Astrocyte (in vitro differentiated cells and primary cell): ENCODE results near the gene LIF. TPM values are rescaled to one million over a fixed set of nuclear protein-coding genes. Genes with fewer than 3 reads are reported as not detected.

Experiments
- DNase-seq: peaks from one replicate; pipeline ENCODE4 v3.0.0-alpha.2; 2010; ENCODE audit warnings: low read depth
- FAIRE-seq: peaks from 2 replicates; lab custom pipeline; 2011; peaks lifted over from hg19 to GRCh38; lab: Jason Lieb, UNC
- H2AFZ ChIP-seq: 2 replicates; pipeline ENCODE4 v1.6.0; 2012; ENCODE audit warnings: low read depth, low read length, inconsistent platforms
- H3K27ac ChIP-seq: 2 replicates; pipeline ENCODE4 v1.5.1; 2011; ENCODE audit warnings: low read depth, low read length, inconsistent platforms
- H3K27me3 ChIP-seq: 2 replicates; pipeline ENCODE4 v1.6.0; 2011; ENCODE audit warnings: low read length, inconsistent platforms; ENCODE audit not compliant: insufficient read depth
- H3K36me3 ChIP-seq: 2 replicates; pipeline ENCODE4 v1.5.1; 2011; ENCODE audit warnings: low read length, inconsistent platforms; ENCODE audit not compliant: insufficient read depth
- H3K4me1 ChIP-seq: 2 replicates; pipeline ENCODE4 v1.5.1; 2011; ENCODE audit warnings: low read length, inconsistent platforms; ENCODE audit not compliant: insufficient read depth
- H3K4me2 ChIP-seq: 2 replicates; pipeline ENCODE4 v1.6.0; 2012; ENCODE audit warnings: low read length, inconsistent platforms
- H3K4me3 ChIP-seq: 2 replicates; pipeline ENCODE4 v1.5.1; 2011; ENCODE audit warnings: low read depth, mild to moderate bottlenecking, low read length, inconsistent platforms; ENCODE audit not compliant: insufficient read depth
- H3K79me2 ChIP-seq: 2 replicates; pipeline ENCODE4 v1.6.0; 2012; ENCODE audit warnings: mild to moderate bottlenecking, low read length, inconsistent platforms; ENCODE audit not compliant: insufficient read depth
- H3K9ac ChIP-seq: 2 replicates; pipeline ENCODE4 v1.6.0; 2012; ENCODE audit warnings: mild to moderate bottlenecking, low read length, inconsistent platforms
- H3K9me3 ChIP-seq: 2 replicates; pipeline ENCODE4 v1.5.1; 2012; ENCODE audit warnings: low read depth, mild to moderate bottlenecking, low read length, inconsistent platforms; ENCODE audit not compliant: insufficient read depth
- H4K20me1 ChIP-seq: 2 replicates; pipeline ENCODE4 v1.6.0; 2012; ENCODE audit warnings: low read length, inconsistent platforms; ENCODE audit not compliant: insufficient read depth
- H3K27ac Mint-ChIP-seq: one replicate; pipeline ENCODE4 v1.8.0; 2021; ENCODE audit warnings: mild to moderate bottlenecking, mixed read lengths; ENCODE audit not compliant: unreplicated experiment
- H3K27me3 Mint-ChIP-seq: one replicate; pipeline ENCODE4 v1.8.0; 2021; ENCODE audit warnings: low read depth, mixed read lengths; ENCODE audit not compliant: unreplicated experiment
- H3K36me3 Mint-ChIP-seq: one replicate; pipeline ENCODE4 v1.8.0; 2021; ENCODE audit warnings: low read depth, mixed read lengths; ENCODE audit not compliant: unreplicated experiment
- H3K4me1 Mint-ChIP-seq: one replicate; pipeline ENCODE4 v1.8.0; 2021; ENCODE audit warnings: low read depth, mixed read lengths; ENCODE audit not compliant: unreplicated experiment
- H3K4me3 Mint-ChIP-seq: one replicate; pipeline ENCODE4 v1.8.0; 2021; ENCODE audit warnings: mild to moderate bottlenecking, moderate library complexity, mixed read lengths; ENCODE audit not compliant: unreplicated experiment
- H3K9me3 Mint-ChIP-seq: one replicate; pipeline ENCODE4 v1.8.0; 2021; ENCODE audit warnings: mild to moderate bottlenecking, mixed read lengths; ENCODE audit not compliant: unreplicated experiment
- CTCF ChIP-seq: IDR thresholded peaks from 2 replicates; pipeline ENCODE4 v1.5.1; 2011; ENCODE audit warnings: low read depth, mild to moderate bottlenecking, inconsistent platforms, low read length, moderate library complexity; ENCODE audit not compliant: insufficient read depth
- EZH2 ChIP-seq: IDR thresholded peaks from 2 replicates; pipeline ENCODE4 v1.6.1; 2012; ENCODE audit warnings: mild to moderate bottlenecking, low read length, inconsistent platforms; ENCODE audit not compliant: insufficient read depth
- total RNA-seq: library from RNA; stranded (reverse); gene quantifications from 2 replicates; pipeline ENCODE4 v1.2.1, GENCODE V29; 2021

LIF gene
- total RNA-seq, 1 donor from 2014 or later, result 63.3 TPM

- H3K4me3 ChIP-seq, result no peak overlapping the region
- no peak overlapping the region for H2AFZ ChIP-seq
- TF ChIP-seq CTCF (no peak), EZH2 (no peak)
- Mint-ChIP-seq H3K27me3 (no peaks in the 10 kb centered on the region), H3K36me3 (peaks cover 3% of the 10 kb centered on the region), H3K4me3 (no peak overlapping the region), H3K27ac (peak overlapping the region; percentile 54), H3K4me1 (peaks cover 46% of the 10 kb centered on the region), H3K9me3 (peaks cover 15% of the 10 kb centered on the region)
- H3K27ac ChIP-seq, result peak overlapping the region; percentile 100
- H3K4me1 ChIP-seq, result peaks cover 55% of the 10 kb centered on the region
- H3K9me3 ChIP-seq, result peaks cover 8% of the 10 kb centered on the region
- peak; percentile 59 for DNase-seq
- no peak overlapping the region for H3K4me2 ChIP-seq
- no peaks in the 10 kb centered on the region for H3K27me3 ChIP-seq
- no peaks in the 10 kb centered on the region for H3K79me2 ChIP-seq
- H3K9ac ChIP-seq, result peak overlapping the region; percentile 90
- FAIRE-seq, result no peak
- H4K20me1 ChIP-seq, result no peaks in the 10 kb centered on the region
- H3K36me3 ChIP-seq, result no peaks in the 10 kb centered on the region
These were observed 41.8 kb downstream of the LIF start for GRCh38 chr22:30204742-30205111.

- H2AFZ ChIP-seq, result no peak overlapping the region
- H3K9me3 ChIP-seq, result peaks cover 8% of the 10 kb centered on the region
- TF ChIP-seq CTCF (no peak), EZH2 (no peak)
- H4K20me1 ChIP-seq, result no peaks in the 10 kb centered on the region
- H3K4me1 ChIP-seq, result peaks cover 49% of the 10 kb centered on the region
- H3K27me3 ChIP-seq, result no peaks in the 10 kb centered on the region
- DNase-seq, result no peak
- no peak overlapping the region for H3K4me2 ChIP-seq
- H3K27ac ChIP-seq, result peak overlapping the region; percentile 100
- H3K36me3 ChIP-seq, result no peaks in the 10 kb centered on the region
- no peak for FAIRE-seq
- Mint-ChIP-seq H3K4me3 (no peak overlapping the region), H3K36me3 (peaks cover 3% of the 10 kb centered on the region), H3K27ac (peak overlapping the region; percentile 54), H3K27me3 (no peaks in the 10 kb centered on the region), H3K9me3 (peaks cover 15% of the 10 kb centered on the region), H3K4me1 (peaks cover 43% of the 10 kb centered on the region)
- no peaks in the 10 kb centered on the region for H3K79me2 ChIP-seq
- no peak overlapping the region for H3K4me3 ChIP-seq
- H3K9ac ChIP-seq, result peak overlapping the region; percentile 90
These were observed 42.4 kb downstream of the LIF start for GRCh38 chr22:30204015-30204741.

- H3K4me1 Mint-ChIP-seq, result peaks cover 34% of the 10 kb centered on the region
These were observed 44.0 kb downstream of the LIF start for GRCh38 chr22:30202531-30203006.

More at GRCh38 chr22:30202531-30203006, 44.0 kb downstream of the LIF start:
- H3K4me1 ChIP-seq, result peaks cover 38% of the 10 kb centered on the region
- no peak overlapping the region for H2AFZ ChIP-seq
- peaks cover 8% of the 10 kb centered on the region for H3K9me3 ChIP-seq
- H3K27ac ChIP-seq, result peak overlapping the region; percentile 74
- Mint-ChIP-seq H3K9me3 (peaks cover 15% of the 10 kb centered on the region), H3K27me3 (no peaks in the 10 kb centered on the region), H3K27ac (no peak overlapping the region), H3K36me3 (peaks cover 3% of the 10 kb centered on the region), H3K4me3 (no peak overlapping the region)
- FAIRE-seq (no peak), DNase-seq (peak; percentile 75)
- no peak overlapping the region for H3K4me3 ChIP-seq
- no peak overlapping the region for H3K4me2 ChIP-seq
- no peaks in the 10 kb centered on the region for H3K36me3 ChIP-seq
- H3K9ac ChIP-seq, result peak overlapping the region; percentile 30
- H3K79me2 ChIP-seq, result no peaks in the 10 kb centered on the region
- no peaks in the 10 kb centered on the region for H4K20me1 ChIP-seq
- TF ChIP-seq EZH2 (no peak), CTCF (no peak)
- no peaks in the 10 kb centered on the region for H3K27me3 ChIP-seq
